Measurements from ENCODE around the gene CLDN3. TPM values are rescaled to one million over a fixed set of nuclear protein-coding genes. Genes with fewer than 3 reads are reported as not detected.

The CLDN3 gene
- total RNA-seq, 1 donor, result not detected

GRCh38 chr7:73735528-73735905, 34.6 kb downstream of the CLDN3 start:
- peaks cover 6% of the 10 kb centered on the region for H3K36me3 ChIP-seq (ENCODE audit: insufficient read depth, low read length)
- DNase-seq (ENCODE audit: insufficient read length, low spot score, missing footprints), result peak; percentile 17

GRCh38 chr7:73734619-73735527, 35.2 kb downstream of the CLDN3 start:
- H3K4me2 ChIP-seq (ENCODE audit: insufficient read depth, low read length), result no peak overlapping the region
- no peaks in the 10 kb centered on the region for H3K9me3 ChIP-seq (ENCODE audit: low read depth, low read length)
- peaks cover 5% of the 10 kb centered on the region for H4K20me1 ChIP-seq (ENCODE audit: insufficient read depth, low read length)
- H2AFZ ChIP-seq (ENCODE audit: low read length), result peak overlapping the region; percentile 85
- no peaks in the 10 kb centered on the region for H3K27me3 ChIP-seq (ENCODE audit: insufficient read depth, low read length)
- H3K36me3 ChIP-seq (ENCODE audit: insufficient read depth, low read length), result peaks cover 6% of the 10 kb centered on the region
- peaks cover 11% of the 10 kb centered on the region for H3K79me2 ChIP-seq (ENCODE audit: insufficient read depth, low read length)
- peaks cover 15% of the 10 kb centered on the region for H3K4me1 ChIP-seq (ENCODE audit: insufficient read depth, low read length)
- DNase-seq (ENCODE audit: insufficient read length, low spot score, missing footprints), result peak; percentile 94
- peak; percentile 94 for TF ChIP-seq CTCF (IDR thresholded peaks at IDR 0.05; ENCODE audit: extremely low read depth, low read depth, low read length)
- H3K27ac ChIP-seq (ENCODE audit: low read depth, low read length), result peak overlapping the region; percentile 53
- H3K4me3 ChIP-seq (ENCODE audit: insufficient read depth, low read length), result no peak overlapping the region

More at GRCh38 chr7:73735528-73735905, 34.6 kb downstream of the CLDN3 start:
- Histone ChIP-seq H3K9me3 (ENCODE audit: low read depth, low read length) (no peaks in the 10 kb centered on the region), H3K4me1 (ENCODE audit: insufficient read depth, low read length) (peaks cover 15% of the 10 kb centered on the region), H3K4me2 (ENCODE audit: insufficient read depth, low read length) (no peak overlapping the region), H4K20me1 (ENCODE audit: insufficient read depth, low read length) (peaks cover 5% of the 10 kb centered on the region), H2AFZ (ENCODE audit: low read length) (no peak overlapping the region), H3K79me2 (ENCODE audit: insufficient read depth, low read length) (peaks cover 11% of the 10 kb centered on the region), H3K27me3 (ENCODE audit: insufficient read depth, low read length) (no peaks in the 10 kb centered on the region), H3K27ac (ENCODE audit: low read depth, low read length) (no peak overlapping the region), H3K4me3 (ENCODE audit: insufficient read depth, low read length) (no peak overlapping the region)
- no peak for TF ChIP-seq CTCF (IDR thresholded peaks at IDR 0.05; ENCODE audit: extremely low read depth, low read depth, low read length)

- H3K27me3 ChIP-seq (ENCODE audit: insufficient read depth, low read length), result no peaks in the 10 kb centered on the region
- H3K27ac ChIP-seq (ENCODE audit: low read depth, low read length), result no peak overlapping the region
- no peak for TF ChIP-seq CTCF (IDR thresholded peaks at IDR 0.05; ENCODE audit: extremely low read depth, low read depth, low read length)
- H3K4me1 ChIP-seq (ENCODE audit: insufficient read depth, low read length), result peaks cover 5% of the 10 kb centered on the region
- H2AFZ ChIP-seq (ENCODE audit: low read length), result no peak overlapping the region
- peaks cover 6% of the 10 kb centered on the region for H3K36me3 ChIP-seq (ENCODE audit: insufficient read depth, low read length)
- H3K4me3 ChIP-seq (ENCODE audit: insufficient read depth, low read length), result no peak overlapping the region
- no peaks in the 10 kb centered on the region for H3K9me3 ChIP-seq (ENCODE audit: low read depth, low read length)
- H3K4me2 ChIP-seq (ENCODE audit: insufficient read depth, low read length), result no peak overlapping the region
- no peaks in the 10 kb centered on the region for H4K20me1 ChIP-seq (ENCODE audit: insufficient read depth, low read length)
- DNase-seq (ENCODE audit: insufficient read length, low spot score, missing footprints), result no peak
- H3K79me2 ChIP-seq (ENCODE audit: insufficient read depth, low read length), result peaks cover 5% of the 10 kb centered on the region
Measured at GRCh38 chr7:73732397-73732796, 37.7 kb downstream of the CLDN3 start.

GRCh38 chr7:73730485-73730884, 39.6 kb downstream of the CLDN3 start:
- no peaks in the 10 kb centered on the region for H3K27me3 ChIP-seq (ENCODE audit: insufficient read depth, low read length)
- H3K4me3 ChIP-seq (ENCODE audit: insufficient read depth, low read length), result no peak overlapping the region
- H4K20me1 ChIP-seq (ENCODE audit: insufficient read depth, low read length), result no peaks in the 10 kb centered on the region
- H3K4me1 ChIP-seq (ENCODE audit: insufficient read depth, low read length), result peaks cover 5% of the 10 kb centered on the region
- H3K79me2 ChIP-seq (ENCODE audit: insufficient read depth, low read length), result no peaks in the 10 kb centered on the region
- H3K27ac ChIP-seq (ENCODE audit: low read depth, low read length), result no peak overlapping the region
- H3K4me2 ChIP-seq (ENCODE audit: insufficient read depth, low read length), result no peak overlapping the region
- no peak for TF ChIP-seq CTCF (IDR thresholded peaks at IDR 0.05; ENCODE audit: extremely low read depth, low read depth, low read length)
- no peaks in the 10 kb centered on the region for H3K36me3 ChIP-seq (ENCODE audit: insufficient read depth, low read length)
- H2AFZ ChIP-seq (ENCODE audit: low read length), result no peak overlapping the region
- DNase-seq (ENCODE audit: insufficient read length, low spot score, missing footprints), result no peak
- no peaks in the 10 kb centered on the region for H3K9me3 ChIP-seq (ENCODE audit: low read depth, low read length)

All from osteoblast (primary cell).